Hepatocyte (in vitro differentiated cells): Measurements from ENCODE around the gene CHST11. TPM values are rescaled to one million over a fixed set of nuclear protein-coding genes. Genes with fewer than 3 reads are reported as not detected.

Source experiments
- DNase-seq: peaks from one replicate; pipeline ENCODE4 v3.0.0-alpha.2; 2016; ENCODE audit warnings: low spot score
- H2AFZ ChIP-seq: fragments of 200-600 bp; sonication (generic); 2 replicates; pipeline ENCODE4 v1.6.0; 2016; ENCODE audit warnings: antibody characterized with exemption, mild to moderate bottlenecking
- H3K27ac ChIP-seq: fragments of 200-600 bp; sonication (generic); 2 replicates; pipeline ENCODE4 v1.5.1; 2016; ENCODE audit warnings: mild to moderate bottlenecking
- H3K27me3 ChIP-seq: fragments of 200-600 bp; sonication (generic); 2 replicates; pipeline ENCODE4 v1.6.1; 2016
- H3K36me3 ChIP-seq: fragments of 200-600 bp; sonication (generic); replicated peaks from 2 replicates; pipeline ENCODE4 v1.5.1; 2016; ENCODE audit warnings: low read depth; ENCODE audit not compliant: insufficient read depth
- H3K4me1 ChIP-seq: fragments of 200-600 bp; sonication (generic); 2 replicates; pipeline ENCODE4 v1.5.1; 2016; ENCODE audit warnings: mild to moderate bottlenecking, moderate library complexity; ENCODE audit not compliant: insufficient read depth
- H3K4me2 ChIP-seq: fragments of 200-600 bp; sonication (generic); 2 replicates; pipeline ENCODE4 v1.6.0; 2016
- H3K4me3 ChIP-seq: fragments of 200-600 bp; sonication (generic); 2 replicates; pipeline ENCODE4 v1.5.1; 2016; ENCODE audit warnings: mild to moderate bottlenecking
- H3K79me2 ChIP-seq: fragments of 200-600 bp; sonication (generic); 2 replicates; pipeline ENCODE4 v1.6.0; 2017; ENCODE audit warnings: mild to moderate bottlenecking
- H3K9me2 ChIP-seq: fragments of 200-600 bp; sonication (generic); replicated peaks from 2 replicates; pipeline ENCODE4 v1.6.0; 2017; ENCODE audit warnings: mild to moderate bottlenecking; ENCODE audit not compliant: insufficient read depth
- H3K9me3 ChIP-seq: fragments of 200-600 bp; sonication (generic); 2 replicates; pipeline ENCODE4 v1.5.1; 2016; ENCODE audit warnings: low read depth, mild to moderate bottlenecking
- H4K20me1 ChIP-seq: fragments of 200-600 bp; sonication (generic); 2 replicates; pipeline ENCODE4 v1.6.0; 2016; ENCODE audit warnings: mild to moderate bottlenecking; ENCODE audit not compliant: insufficient read depth, poor library complexity, severe bottlenecking
- CTCF ChIP-seq: fragments of 200-600 bp; sonication (generic); IDR thresholded peaks from 2 replicates; pipeline ENCODE4 v1.5.1; 2016; ENCODE audit warnings: antibody characterized with exemption, mild to moderate bottlenecking; ENCODE audit not compliant: poor library complexity
- EZH2 ChIP-seq: fragments of 200-600 bp; sonication (generic); IDR thresholded peaks from 2 replicates; pipeline ENCODE4 v1.6.1; 2016; ENCODE audit warnings: antibody characterized with exemption, mild to moderate bottlenecking, borderline replicate concordance
- EZH2phosphoT487 ChIP-seq: fragments of 200-600 bp; sonication (generic); IDR thresholded peaks from one replicate; pipeline ENCODE4 v1.6.1; 2018; ENCODE audit warnings: antibody characterized with exemption, mild to moderate bottlenecking, low read depth, moderate library complexity; ENCODE audit not compliant: unreplicated experiment, severe bottlenecking
- WGBS: methylation state at CpG from one replicate; pipeline ENCODE4 v1.1.6; 2016; ENCODE audit warnings: low lambda C conversion rate; ENCODE audit errors: missing lambda C conversion rate; 5-methylcytosine and 5-hydroxymethylcytosine counted together
- polyA plus RNA-seq: library from polyadenylated mRNA; unstranded; fragments of >200 nt; fragmentation: Nextera tagmentation; extraction: Ambion mirVana; gene quantifications from 2 replicates; pipeline ENCODE4 v1.2.1, GENCODE V29; 2016
- total RNA-seq: library from RNA; depleted of rRNA; stranded (reverse); fragments of >200 nt; gene quantifications from 2 replicates; pipeline ENCODE4 v1.2.3, GENCODE V29; 2014

Gene CHST11
- total and polyA plus RNA-seq, 2 experiments from 2014 or later: 5.2 to 8.9 TPM

- Histone ChIP-seq H3K9me3 (no peaks in the 10 kb centered on the region), H2AFZ (no peak overlapping the region), H3K27me3 (no peaks in the 10 kb centered on the region), H3K36me3 (no peaks in the 10 kb centered on the region), H3K79me2 (no peaks in the 10 kb centered on the region), H3K9me2 (no peaks in the 10 kb centered on the region), H3K27ac (no peak overlapping the region), H3K4me2 (no peak overlapping the region), H3K4me3 (no peak overlapping the region), H4K20me1 (no peaks in the 10 kb centered on the region), H3K4me1 (no peaks in the 10 kb centered on the region)
- DNase-seq: no peak
- WGBS: 76% methylated on average over 6 of the region's 6 CpGs
- TF ChIP-seq EZH2phosphoT487 (no peak), EZH2 (no peak)
Measured at GRCh38 chr12:104746467-104747088, 289.8 kb downstream of the CHST11 start.

- Histone ChIP-seq H3K9me3 (no peaks in the 10 kb centered on the region), H3K4me3 (no peak overlapping the region), H3K27me3 (no peaks in the 10 kb centered on the region), H2AFZ (no peak overlapping the region), H3K36me3 (no peaks in the 10 kb centered on the region), H3K79me2 (no peaks in the 10 kb centered on the region), H3K4me2 (no peak overlapping the region), H4K20me1 (no peaks in the 10 kb centered on the region), H3K9me2 (no peaks in the 10 kb centered on the region), H3K27ac (no peak overlapping the region), H3K4me1 (no peaks in the 10 kb centered on the region)
- TF ChIP-seq EZH2phosphoT487 (no peak), CTCF (no peak)
- WGBS: 70% methylated on average over 2 of the region's 2 CpGs
- no peak for DNase-seq
Measured at GRCh38 chr12:104747330-104747729, 290.6 kb downstream of the CHST11 start.

- Histone ChIP-seq H3K4me2 (no peak overlapping the region), H3K4me1 (no peaks in the 10 kb centered on the region), H3K4me3 (no peak overlapping the region), H3K36me3 (no peaks in the 10 kb centered on the region), H3K27me3 (no peaks in the 10 kb centered on the region), H4K20me1 (no peaks in the 10 kb centered on the region), H3K9me3 (no peaks in the 10 kb centered on the region), H3K79me2 (no peaks in the 10 kb centered on the region), H3K9me2 (no peaks in the 10 kb centered on the region), H2AFZ (no peak overlapping the region), H3K27ac (no peak overlapping the region)
- no peak for DNase-seq
- TF ChIP-seq EZH2phosphoT487 (no peak), CTCF (no peak), EZH2 (no peak)
- 61% methylated on average over 8 of the region's 8 CpGs for WGBS
Measured at GRCh38 chr12:104747955-104748354, 291.2 kb downstream of the CHST11 start.

GRCh38 chr12:104748356-104748755, 291.6 kb downstream of the CHST11 start:
- Histone ChIP-seq H3K36me3 (no peaks in the 10 kb centered on the region), H3K9me2 (no peaks in the 10 kb centered on the region), H3K4me2 (no peak overlapping the region), H4K20me1 (no peaks in the 10 kb centered on the region), H3K4me3 (no peak overlapping the region), H3K4me1 (no peaks in the 10 kb centered on the region), H3K27ac (no peak overlapping the region), H3K9me3 (no peaks in the 10 kb centered on the region), H3K79me2 (no peaks in the 10 kb centered on the region), H2AFZ (no peak overlapping the region), H3K27me3 (no peaks in the 10 kb centered on the region)
- DNase-seq: no peak
- TF ChIP-seq EZH2: no peak
- TF ChIP-seq EZH2phosphoT487: no peak
- TF ChIP-seq CTCF: no peak
- 55% methylated on average over 7 of the region's 7 CpGs for WGBS
